Mesenteric fat pad (tissue), 1 donor: Measurements from ENCODE around the gene ELL. TPM values are rescaled to one million over a fixed set of nuclear protein-coding genes. Genes with fewer than 3 reads are reported as not detected.
A peak's percentile ranks its signal among the peaks of the same experiment; 100 is the strongest.
"Not testable (repeated sequence)": the region's sequence is repeated elsewhere in the genome, so short reads cannot be mapped to it uniquely, and the experiment has no call there.

Experiments
- DNase-seq: peaks from one replicate; pipeline ENCODE4 v3.0.0-alpha.2; 2020; ENCODE audit warnings: low spot score
- long read RNA-seq: library from polyadenylated mRNA; unstranded; transcript quantifications from one replicate; pipeline ENCODE4 v2.0.0, GENCODE V29; 2020
- total RNA-seq: library from RNA; stranded (reverse); fragmentation: NEBNext Ultra II Directional; extraction: Animal tissue kit (Norgen Biotek cat#: 25700); gene quantifications from one replicate; pipeline ENCODE4 v1.2.1, GENCODE V29; 2021
- donor health status: DM: yes; HTN: yes; CAD: no.

The ELL gene
- total RNA-seq: 38.4 TPM
- long read RNA-seq, full-length matches to known transcripts: 11 of 75 reads
- long read RNA-seq, partial matches to known transcripts: 23 of 75 reads
- long read RNA-seq, other reads (novel, unspliced or antisense): 41 of 75 reads

GRCh38 chr19:18521692-18522123 lies at the start of gene ELL:
Gene ELL (minus strand): TSS chr19:18522070. CDS start chr19:18522055, 15 bp downstream.
- DNase-seq: no peak

GRCh38 chr19:18568367-18568766 lies 46.5 kb upstream of the ELL start:
- DNase-seq: no peak

- DNase-seq: no peak
Measured at GRCh38 chr19:18566953-18567352, 45.1 kb upstream of the ELL start.

GRCh38 chr19:18562086-18562485 lies 40.2 kb upstream of the ELL start:
- DNase-seq: no peak

GRCh38 chr19:18559685-18560084 lies 37.8 kb upstream of the ELL start:
- DNase-seq: no peak

GRCh38 chr19:18558604-18559003 lies 36.7 kb upstream of the ELL start:
- DNase-seq: no peak

- no peak for DNase-seq
Measured at GRCh38 chr19:18558202-18558555, 36.3 kb upstream of the ELL start.

- DNase-seq: peak; percentile 98
Measured at GRCh38 chr19:18557411-18558201, 35.7 kb upstream of the ELL start, which contains the start of gene KXD1. Gene KXD1 (plus strand): TSS chr19:18557870. CDS start chr19:18562057, 4,187 bp downstream.

GRCh38 chr19:18551631-18552030 lies 29.8 kb upstream of the ELL start:
- no peak for DNase-seq

GRCh38 chr19:18543814-18544475 lies 22.1 kb upstream of the ELL start:
- no peak for DNase-seq

GRCh38 chr19:18542941-18543813 lies 21.3 kb upstream of the ELL start, which contains the start of gene FKBP8:
Gene FKBP8 (minus strand): TSS chr19:18543573. CDS start chr19:18541970, 1,603 bp downstream.
- peak; percentile 98 for DNase-seq

GRCh38 chr19:18541992-18542940 lies 20.4 kb upstream of the ELL start:
- no peak for DNase-seq

GRCh38 chr19:18541258-18541991 lies 19.6 kb upstream of the ELL start:
- DNase-seq: no peak

- not testable (repeated sequence) for DNase-seq
Measured at GRCh38 chr19:18540200-18540599, 18.3 kb upstream of the ELL start.

GRCh38 chr19:18539372-18539771 lies 17.5 kb upstream of the ELL start:
- DNase-seq: no peak

- no peak for DNase-seq
Measured at GRCh38 chr19:18538115-18538514, 16.2 kb upstream of the ELL start.

GRCh38 chr19:18537431-18537830 lies 15.6 kb upstream of the ELL start:
- DNase-seq: no peak

GRCh38 chr19:18536475-18536874 lies 14.6 kb upstream of the ELL start:
- DNase-seq: no peak

- no peak for DNase-seq
Measured at GRCh38 chr19:18533058-18533457, 11.2 kb upstream of the ELL start.
